Ovary (tissue), 9 donors: ENCODE measurements around the gene EYS. TPM values are rescaled to one million over a fixed set of nuclear protein-coding genes. Genes with fewer than 3 reads are reported as not detected.

Experiments
- DNase-seq, 5 donors: peaks; one replicate each; pipeline ENCODE4 v3.0.0-alpha.2; 2019 to 2020
- H3K27ac ChIP-seq, 2 donors: fragments of 200-600 bp; one replicate each; pipeline versions ENCODE4 v1.5.1 to v1.8.0; 2019 to 2022
- H3K27me3 ChIP-seq: fragments of 200-600 bp; one replicate; pipeline ENCODE4 v1.8.0; 2022
- H3K36me3 ChIP-seq: fragments of 200-600 bp; sonication (generic); one replicate; pipeline ENCODE4 v1.5.1; 2019
- H3K4me1 ChIP-seq: one replicate; pipeline ENCODE4 v1.8.1; 2013; ENCODE audit warnings: mild to moderate bottlenecking, moderate library complexity; ENCODE audit not compliant: insufficient read depth
- H3K4me3 ChIP-seq: fragments of 200-600 bp; sonication (generic); one replicate; pipeline ENCODE4 v1.5.1; 2017
- H3K9me3 ChIP-seq, 2 donors: fragments of 200-600 bp in 1 of 2; sonication (generic) in 1 of 2; one replicate each; pipeline versions ENCODE4 v1.5.1 to v1.8.1; 2013 to 2019; ENCODE audit warnings: mild to moderate bottlenecking in 1 of 2, moderate library complexity in 1 of 2
- CTCF ChIP-seq, 3 donors: fragments of 450-650 bp in 2 of 3; fragments of 200-600 bp in 1 of 3; IDR thresholded peaks; one replicate each; pipeline versions ENCODE4 v1.5.1 to v1.8.0; 2016 to 2022; ENCODE audit warnings: antibody characterized with exemption in 3 of 3, mild to moderate bottlenecking in 1 of 3
- EP300 ChIP-seq: sonication (generic); formaldehyde crosslinking; IDR thresholded peaks from one replicate; pipeline ENCODE4 v1.6.1; 2017; ENCODE audit warnings: antibody characterized with exemption
- POLR2A ChIP-seq: fragments of 450-650 bp; IDR thresholded peaks from one replicate; pipeline ENCODE4 v1.6.1; 2017; ENCODE audit warnings: antibody characterized with exemption, mild to moderate bottlenecking, moderate library complexity
- WGBS, 3 donors: extraction: QIAGEN DNeasy Blood & Tissue Kit in 1 of 3; methylation state at CpG; one replicate each; pipeline versions ENCODE4 v1.1.5 to v1.1.7; 2013 to 2017; 5-methylcytosine and 5-hydroxymethylcytosine counted together
- intact Hi-C, 4 donors: fragments of 100-400 bp; cut with DNase I; formaldehyde crosslinking; loops; one replicate each; pipeline versions ENCODE4 v1.11.0 to v1.15.1; 2022 to 2023
- polyA plus RNA-seq, 2 donors: library from polyadenylated mRNA; stranded (reverse); fragments of 200-250 nt in 1 of 2; fragments of 350-450 nt in 1 of 2; fragmentation: Illumina TruSeq in 1 of 2; extraction: RNeasy Lipid Tissue Mini Kit (QIAGEN cat#74804) in 1 of 2; gene quantifications; one replicate each; pipeline ENCODE4 v1.2.3, GENCODE V29; 2013 to 2014
- total RNA-seq, 7 donors: library from RNA; depleted of rRNA in 2 of 7; stranded (reverse); fragments of >200 nt in 2 of 7; fragmentation: NEBNext Ultra II Directional in 3 of 7; extraction: Animal tissue kit (Norgen Biotek cat#: 25700) in 3 of 7; gene quantifications; one replicate each; pipeline versions ENCODE4 v1.1.0 to v1.2.4, GENCODE V29; 2016 to 2023
- donor health status: DM: no; HTN: no; CAD: no; lungs with moderate emphysema.
- donor health status: DM: no; HTN: no; CAD: no.
- donor health status: Bipolar disorder and iron deficiency.
- donor health status: DM: yes; HTN: yes; CAD: no.
- donor health status: DM: no; HTN: no; CAD: no.
- donor health status: DM: yes; HTN: yes; CAD: no.

Gene EYS
- total and polyA plus RNA-seq, 9 donors = under 0.01 to 0.03 (median 0.01) TPM; not detected in 6

- H3K36me3 ChIP-seq = no peaks in the 10 kb centered on the region
- no peak overlapping the region for H3K4me3 ChIP-seq
- H3K9me3 ChIP-seq = no peaks in the 10 kb centered on the region
- 88 to 97% (median 95%) methylated on average over 1 of the region's 1 CpG for WGBS, 3 donors
- H3K27me3 ChIP-seq = no peaks in the 10 kb centered on the region
- H3K27ac ChIP-seq = no peak overlapping the region
- no peak for TF ChIP-seq POLR2A
- no peak for TF ChIP-seq EP300
- TF ChIP-seq CTCF (IDR thresholded peaks at IDR 0.05) = no peak
- intact Hi-C loops = no loop called here
- H3K4me1 ChIP-seq = no peaks in the 10 kb centered on the region
- no peak for DNase-seq
Observed at GRCh38 chr6:64602993-64603392, 1104.0 kb downstream of the EYS start.

- Histone ChIP-seq H3K27me3 (no peaks in the 10 kb centered on the region), H3K4me1 (no peaks in the 10 kb centered on the region), H3K36me3 (no peaks in the 10 kb centered on the region), H3K9me3 (no peaks in the 10 kb centered on the region), H3K27ac (no peak overlapping the region), H3K4me3 (no peak overlapping the region)
- no peak for TF ChIP-seq POLR2A
- TF ChIP-seq EP300 = no peak
- no peak for TF ChIP-seq CTCF (IDR thresholded peaks at IDR 0.05)
- no peak for DNase-seq
- intact Hi-C loops = no loop called here
- WGBS, 3 donors = 72 to 90% (median 87%) methylated on average over 6 of the region's 6 CpGs
Observed at GRCh38 chr6:64591676-64592036, 1115.4 kb downstream of the EYS start.

GRCh38 chr6:64590965-64591675, 1115.9 kb downstream of the EYS start:
- intact Hi-C loops = no loop called here
- WGBS, 3 donors = 54 to 64% (median 64%) methylated on average over 6 of the region's 6 CpGs

DNA sequence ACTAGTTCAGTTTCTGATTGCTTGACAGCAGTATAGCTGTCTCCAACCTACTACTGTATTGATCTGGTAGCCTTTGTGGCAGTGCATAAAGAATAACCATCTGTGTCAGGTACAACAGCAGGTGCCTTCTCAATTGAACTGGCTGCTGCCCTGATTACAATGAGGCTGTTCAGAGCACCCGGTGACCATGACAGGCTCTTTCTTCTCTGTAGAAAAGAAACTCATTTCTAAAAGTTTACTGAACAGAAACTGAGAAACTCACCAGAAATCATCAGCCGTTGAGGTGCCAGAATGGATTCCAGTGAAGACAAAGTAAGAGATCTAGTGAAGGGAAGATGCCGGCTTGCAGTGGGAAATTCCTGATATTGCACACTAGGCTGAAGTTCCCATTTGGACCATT, 1117.1 kb downstream of the EYS start:
- TF ChIP-seq CTCF (IDR thresholded peaks at IDR 0.05) (no peak), EP300 (no peak), POLR2A (no peak)
- Histone ChIP-seq H3K27me3 (no peaks in the 10 kb centered on the region), H3K9me3 (no peaks in the 10 kb centered on the region), H3K36me3 (no peaks in the 10 kb centered on the region), H3K4me1 (no peaks in the 10 kb centered on the region), H3K27ac (no peak overlapping the region), H3K4me3 (no peak overlapping the region)
- intact Hi-C loops = no loop called here
- DNase-seq = no peak
- 90 to 94% (median 92%) methylated on average over 3 of the region's 3 CpGs for WGBS, 3 donors

More at GRCh38 chr6:64590965-64591675, 1115.9 kb downstream of the EYS start:
- DNase-seq = no peak
- Histone ChIP-seq H3K27me3 (no peaks in the 10 kb centered on the region), H3K4me1 (no peaks in the 10 kb centered on the region), H3K9me3 (no peaks in the 10 kb centered on the region), H3K27ac (no peak overlapping the region), H3K36me3 (no peaks in the 10 kb centered on the region), H3K4me3 (no peak overlapping the region)
- no peak for TF ChIP-seq EP300

DNA sequence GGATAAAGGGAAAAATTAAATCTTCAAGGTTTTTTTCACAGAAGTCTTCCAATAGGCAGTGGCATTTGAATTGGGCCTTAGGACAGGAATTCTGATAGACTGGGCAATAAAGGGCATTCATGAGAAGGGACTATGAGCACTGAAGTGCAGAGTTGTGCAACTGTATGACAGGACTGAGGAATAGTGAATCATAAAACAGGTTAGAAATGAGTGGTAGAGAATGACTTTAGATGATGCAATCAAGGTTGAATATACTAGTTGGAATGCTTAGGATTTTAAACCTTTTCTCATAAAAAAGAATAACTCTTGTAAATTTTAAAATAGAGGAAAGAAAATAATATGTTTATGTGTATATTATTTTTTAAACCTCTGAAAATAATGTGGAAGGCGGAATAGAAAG, 1126.7 kb downstream of the EYS start:
- Histone ChIP-seq H3K9me3 (no peaks in the 10 kb centered on the region), H3K27ac (no peak overlapping the region), H3K4me3 (no peak overlapping the region), H3K27me3 (no peaks in the 10 kb centered on the region), H3K36me3 (no peaks in the 10 kb centered on the region), H3K4me1 (no peaks in the 10 kb centered on the region)
- intact Hi-C loops = no loop called here
- TF ChIP-seq CTCF (IDR thresholded peaks at IDR 0.05) = no peak
- TF ChIP-seq POLR2A = no peak
- TF ChIP-seq EP300 = no peak
- 91 to 95% (median 94%) methylated on average over 1 of the region's 1 CpG for WGBS, 3 donors
- no peak for DNase-seq
